ENCODE measurements around the gene DGKI.
"Not testable (repeated sequence)": the region's sequence is repeated elsewhere in the genome, so short reads cannot be mapped to it uniquely, and the experiment has no call there.

Gene DGKI

DNA sequence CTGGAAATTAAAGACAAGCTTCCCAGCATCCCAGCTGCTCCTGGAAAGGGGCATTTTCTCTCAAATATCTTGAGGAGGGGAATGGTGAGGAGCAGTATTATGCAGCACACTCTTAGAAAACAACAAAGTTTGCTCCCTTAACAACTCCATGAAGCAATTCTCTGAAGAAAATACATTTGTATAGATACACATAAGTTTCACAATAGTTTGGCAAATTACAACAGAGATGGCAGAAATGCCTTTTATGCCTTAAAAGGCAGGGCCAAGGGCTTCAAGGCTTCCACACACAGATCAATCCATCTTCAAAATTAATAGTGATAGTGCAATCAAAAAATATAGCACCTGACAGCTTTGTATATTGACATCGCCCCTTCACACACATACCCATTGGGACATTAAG lies 12.2 kb downstream of the DGKI start:
- DNase-seq = no peak

GRCh38 chr7:137832990-137833389 lies 13.8 kb downstream of the DGKI start:
- DNase-seq = not testable (repeated sequence)

- no peak for DNase-seq
Observed at GRCh38 chr7:137832382-137832781, 14.4 kb downstream of the DGKI start.

DNA sequence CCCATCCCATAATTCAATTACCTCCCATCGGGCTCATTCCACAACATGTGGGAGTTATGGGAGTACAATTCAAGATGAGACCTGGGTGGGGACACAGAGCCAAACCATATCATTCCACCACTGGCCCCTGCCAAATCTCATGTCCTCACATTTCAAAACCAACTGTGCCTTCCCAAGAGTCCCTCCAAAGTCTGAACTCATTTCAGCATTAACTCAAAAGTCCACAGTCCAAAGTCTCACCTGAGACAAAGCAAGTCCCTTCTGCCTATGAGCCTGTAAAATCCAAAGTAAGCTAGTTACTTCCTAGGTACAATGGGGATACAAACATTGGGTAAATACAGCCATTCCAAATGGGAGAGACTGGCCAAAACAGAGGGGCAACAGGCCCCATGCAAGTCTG lies 15.2 kb downstream of the DGKI start:
- DNase-seq = not testable (repeated sequence)

- DNase-seq = no peak
Observed at GRCh38 chr7:137829337-137829992, 17.3 kb downstream of the DGKI start.

GRCh38 chr7:137828456-137828855 lies 18.3 kb downstream of the DGKI start:
- no peak for DNase-seq

DNA sequence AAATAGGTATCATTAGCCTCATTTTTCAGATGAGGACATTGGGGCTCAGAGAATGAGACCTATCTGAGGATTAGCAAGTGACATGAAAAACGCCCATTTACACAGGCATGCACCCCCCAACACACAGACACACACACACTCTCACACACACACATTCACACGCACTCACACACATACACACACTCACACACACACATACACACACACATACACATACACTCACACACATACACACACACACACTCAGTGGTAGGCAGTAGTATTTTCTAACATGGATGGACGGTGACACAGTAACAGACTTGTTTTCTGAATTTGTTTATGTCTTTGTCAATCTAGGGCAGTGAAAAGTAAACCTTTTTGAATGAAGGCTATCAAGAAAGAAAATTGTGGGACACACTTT lies 21.3 kb downstream of the DGKI start:
- no peak for DNase-seq

DNA sequence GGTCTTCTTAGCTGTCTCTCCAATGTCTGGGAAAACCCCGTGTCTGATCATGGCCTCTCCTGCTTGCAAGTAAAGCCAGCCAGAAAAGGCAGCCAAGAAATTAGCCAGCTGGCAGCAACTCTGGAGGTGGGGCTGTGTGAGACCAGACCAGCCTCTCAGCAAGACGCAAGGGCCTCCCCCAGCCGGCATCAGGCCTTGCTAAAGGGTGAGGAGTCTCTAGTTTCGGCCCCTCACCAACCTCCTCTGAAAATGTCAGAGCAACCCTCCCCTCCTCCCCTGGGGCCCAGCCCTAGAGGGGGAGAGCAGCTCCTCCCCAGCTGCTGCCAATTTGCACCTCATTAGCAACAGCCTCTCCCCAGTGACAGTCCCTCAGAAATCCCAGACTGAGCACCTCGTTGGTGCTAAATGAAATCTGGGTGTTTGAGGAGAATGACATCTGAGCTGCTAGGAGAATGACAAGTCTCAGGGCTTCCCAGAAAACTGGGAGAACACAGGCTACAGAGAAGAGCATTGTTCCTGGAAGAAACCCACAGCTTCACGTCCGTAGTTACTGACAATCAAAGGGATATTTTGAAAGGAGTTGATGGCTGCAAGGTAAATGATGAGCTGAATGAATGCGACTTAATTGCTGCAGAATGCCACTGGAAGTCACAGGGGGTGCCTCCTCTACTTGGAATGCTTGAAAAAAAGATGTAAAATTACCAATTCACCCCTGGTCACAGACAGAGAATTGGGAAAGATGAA lies 25.9 kb downstream of the DGKI start:
- DNase-seq = peak; percentile 84

DNA sequence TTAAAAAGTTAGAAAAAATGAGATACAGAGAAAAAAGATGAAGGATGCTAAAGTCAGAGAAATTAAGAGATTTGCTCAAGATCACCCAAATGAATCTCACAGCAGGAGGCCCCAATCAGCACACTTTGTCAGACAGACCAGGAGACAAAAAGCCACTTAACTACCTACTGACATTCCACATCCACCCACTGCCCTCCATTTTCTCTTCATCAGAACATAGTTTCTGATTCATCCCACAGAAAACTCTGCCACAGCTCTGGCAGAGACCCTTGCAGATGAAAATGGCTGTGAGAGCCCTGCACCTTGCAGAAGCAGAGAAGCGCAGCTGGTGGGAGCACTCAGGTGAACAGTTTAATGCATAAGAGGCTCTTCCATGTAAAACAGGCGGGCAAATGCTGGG lies 26.6 kb downstream of the DGKI start:
- DNase-seq = peak; percentile 84

- DNase-seq = peak; percentile 29
Observed at GRCh38 chr7:137818036-137818435, 28.7 kb downstream of the DGKI start.

DNA sequence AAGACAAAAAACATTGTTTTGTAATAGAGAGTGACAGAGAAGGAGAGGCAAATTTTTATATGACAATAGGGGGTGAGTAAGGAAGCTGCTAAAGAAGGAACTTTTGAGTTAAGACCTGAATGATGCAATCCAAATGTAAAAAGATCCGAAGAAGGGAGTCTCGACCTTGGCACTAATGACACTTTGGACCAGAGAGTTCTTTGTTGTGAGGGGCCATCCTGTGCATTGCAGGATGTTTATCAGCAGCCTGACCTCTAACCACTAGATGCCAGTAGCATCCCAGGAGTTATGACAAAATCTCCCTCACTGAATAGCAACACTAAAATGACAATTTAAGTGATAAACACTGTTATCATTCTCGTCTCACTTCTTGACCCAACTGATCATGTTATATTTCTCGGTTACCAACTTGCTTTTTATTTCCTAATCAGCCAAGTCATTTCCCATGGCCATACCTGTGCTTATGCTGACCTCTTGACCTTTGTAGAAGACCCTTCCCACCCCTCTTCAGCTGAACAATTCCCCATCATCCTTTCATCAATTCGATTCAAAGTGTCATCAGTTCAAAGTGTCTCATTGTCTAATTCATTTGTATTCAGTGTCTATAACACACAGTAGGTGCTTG lies 30.0 kb downstream of the DGKI start:
- no peak for DNase-seq

GRCh38 chr7:137813541-137813940 lies 33.2 kb downstream of the DGKI start:
- DNase-seq = no peak

- DNase-seq = no peak
Observed at GRCh38 chr7:137810248-137810647, 36.5 kb downstream of the DGKI start.

DNA sequence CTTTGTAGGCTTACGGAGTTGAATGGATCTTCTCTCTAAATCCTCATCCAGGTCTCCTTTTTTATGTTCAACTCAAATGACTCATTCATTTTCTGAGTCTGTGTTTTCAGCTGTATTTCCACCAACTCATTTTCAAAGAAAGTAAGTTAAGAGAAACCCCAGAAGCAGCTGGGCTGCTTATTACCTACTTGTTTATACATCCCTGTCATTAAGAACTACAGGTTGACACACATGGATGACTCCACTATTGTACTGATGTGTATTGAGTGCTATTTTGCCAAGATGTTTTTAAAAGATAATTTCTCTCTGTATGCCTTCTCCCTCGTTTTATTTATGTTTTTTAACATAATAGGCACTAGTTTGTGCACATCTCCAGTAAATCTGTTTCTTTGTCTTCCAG lies 41.9 kb downstream of the DGKI start:
- DNase-seq = peak; percentile 90

GRCh38 chr7:137801491-137801890 lies 45.3 kb downstream of the DGKI start:
- DNase-seq = no peak

GRCh38 chr7:137801003-137801402 lies 45.8 kb downstream of the DGKI start:
- no peak for DNase-seq

DNA sequence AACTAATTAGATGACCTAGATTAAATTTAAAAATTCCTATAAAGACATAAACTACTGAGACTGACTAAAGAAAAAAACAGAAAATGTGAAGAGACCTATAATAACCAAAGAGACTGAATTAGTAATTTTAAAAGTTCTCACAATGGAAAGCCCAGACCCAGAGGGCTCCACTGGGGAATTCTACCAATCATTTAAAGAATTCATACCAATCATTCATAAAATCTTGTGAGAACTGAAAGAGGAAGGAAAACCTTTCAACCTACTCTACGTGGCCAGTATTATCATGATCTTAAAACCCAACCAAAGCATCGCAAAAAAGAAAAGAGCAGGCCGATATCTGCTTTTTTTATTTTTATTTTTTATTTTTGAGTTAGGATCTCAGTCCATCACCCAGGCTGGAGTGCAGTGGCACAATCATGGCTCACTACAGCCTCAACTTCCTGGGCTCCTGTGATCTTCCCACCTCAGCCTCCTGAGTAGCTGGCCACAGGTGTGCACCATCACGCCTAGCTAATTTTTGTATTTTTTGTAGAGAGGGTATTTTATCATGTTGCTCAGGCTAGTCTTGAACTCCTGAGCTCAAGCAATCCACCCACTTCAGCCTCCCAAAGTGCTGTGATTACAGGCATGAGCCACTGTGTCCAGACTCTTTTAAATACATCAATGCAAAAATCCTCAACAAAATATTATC lies 48.6 kb downstream of the DGKI start:
- DNase-seq = no peak

GRCh38 chr7:137795211-137795610 lies 51.6 kb downstream of the DGKI start:
- no peak for DNase-seq

GRCh38 chr7:137791930-137792329 lies 54.8 kb downstream of the DGKI start:
- DNase-seq = no peak

- DNase-seq = no peak
Observed at GRCh38 chr7:137790828-137791227, 55.9 kb downstream of the DGKI start.

- DNase-seq = no peak
Observed at GRCh38 chr7:137789215-137789882, 57.4 kb downstream of the DGKI start.

- DNase-seq = no peak
Observed at GRCh38 chr7:137787301-137787976, 59.3 kb downstream of the DGKI start.
